ENCODE results near the gene PATL2.

The PATL2 gene

GRCh38 chr15:44662478-44663409, 48.4 kb downstream of the PATL2 start:
- Histone ChIP-seq H4K20me1 (ENCODE audit: insufficient read depth) (no peaks in the 10 kb centered on the region), H3K36me3 (ENCODE audit: insufficient read depth) (0 out of 2 replicates have a peak, but pooled peaks cover 4% of the 10 kb centered on the region), H3K4me3 (IDR thresholded peaks at IDR 0.05; ENCODE audit: insufficient read depth, low read depth, low read length) (peak overlapping the region; percentile 56), H2AFZ (ENCODE audit: low read depth) (peak overlapping the region; percentile 90), H3K9ac (peak overlapping the region; percentile 82), H3K27ac (peak overlapping the region; percentile 84), H3K79me2 (ENCODE audit: insufficient read depth, low read depth) (peaks cover 9% of the 10 kb centered on the region), H3K4me1 (ENCODE audit: low read depth, poor library complexity, severe bottlenecking) (peaks cover 32% of the 10 kb centered on the region), H3K27me3 (ENCODE audit: insufficient read depth, low read depth) (no peaks in the 10 kb centered on the region), H3K4me2 (peak overlapping the region; percentile 72)
- TF ChIP-seq CTCF (conservative IDR thresholded peaks at IDR 0.05; ENCODE audit: low read depth, low read length): no peak

GRCh38 chr15:44661576-44661975, 49.5 kb downstream of the PATL2 start:
- peaks cover 9% of the 10 kb centered on the region for H3K79me2 ChIP-seq (ENCODE audit: insufficient read depth, low read depth)
- H2AFZ ChIP-seq (ENCODE audit: low read depth): no peak overlapping the region
- H4K20me1 ChIP-seq (ENCODE audit: insufficient read depth): no peaks in the 10 kb centered on the region
- peaks cover 24% of the 10 kb centered on the region for H3K4me1 ChIP-seq (ENCODE audit: low read depth, poor library complexity, severe bottlenecking)
- no peaks in the 10 kb centered on the region for H3K27me3 ChIP-seq (ENCODE audit: insufficient read depth, low read depth)
- peak overlapping the region; percentile 72 for H3K4me2 ChIP-seq
- TF ChIP-seq CTCF (conservative IDR thresholded peaks at IDR 0.05; ENCODE audit: low read depth, low read length): no peak
- no peak overlapping the region for H3K27ac ChIP-seq
- no peak overlapping the region for H3K4me3 ChIP-seq (IDR thresholded peaks at IDR 0.05; ENCODE audit: insufficient read depth, low read depth, low read length)
- 0 out of 2 replicates have a peak, but pooled peaks cover 4% of the 10 kb centered on the region for H3K36me3 ChIP-seq (ENCODE audit: insufficient read depth)
- H3K9ac ChIP-seq: peak overlapping the region; percentile 82; the same call in 1 of the 2 replicates

GRCh38 chr15:44659056-44659455, 52.1 kb downstream of the PATL2 start:
- H3K79me2 ChIP-seq (ENCODE audit: insufficient read depth, low read depth): peaks cover 9% of the 10 kb centered on the region
- no peak overlapping the region for H3K27ac ChIP-seq
- H3K4me1 ChIP-seq (ENCODE audit: low read depth, poor library complexity, severe bottlenecking): peaks cover 18% of the 10 kb centered on the region
- no peak overlapping the region for H3K9ac ChIP-seq
- H3K27me3 ChIP-seq (ENCODE audit: insufficient read depth, low read depth): no peaks in the 10 kb centered on the region
- no peaks in the 10 kb centered on the region for H4K20me1 ChIP-seq (ENCODE audit: insufficient read depth)
- TF ChIP-seq CTCF (conservative IDR thresholded peaks at IDR 0.05; ENCODE audit: low read depth, low read length): no peak
- H3K4me2 ChIP-seq: no peak overlapping the region
- no peak overlapping the region for H2AFZ ChIP-seq (ENCODE audit: low read depth)
- H3K4me3 ChIP-seq (IDR thresholded peaks at IDR 0.05; ENCODE audit: insufficient read depth, low read depth, low read length): no peak overlapping the region
- H3K36me3 ChIP-seq (ENCODE audit: insufficient read depth): 0 out of 2 replicates have a peak, but pooled peaks cover 4% of the 10 kb centered on the region

- H3K27me3 ChIP-seq (ENCODE audit: insufficient read depth, low read depth): no peaks in the 10 kb centered on the region
- peaks cover 14% of the 10 kb centered on the region for H3K4me1 ChIP-seq (ENCODE audit: low read depth, poor library complexity, severe bottlenecking)
- H2AFZ ChIP-seq (ENCODE audit: low read depth): no peak overlapping the region
- H3K79me2 ChIP-seq (ENCODE audit: insufficient read depth, low read depth): peaks cover 9% of the 10 kb centered on the region
- H4K20me1 ChIP-seq (ENCODE audit: insufficient read depth): no peaks in the 10 kb centered on the region
- no peak for TF ChIP-seq CTCF (conservative IDR thresholded peaks at IDR 0.05; ENCODE audit: low read depth, low read length)
- H3K36me3 ChIP-seq (ENCODE audit: insufficient read depth): 0 out of 2 replicates have a peak, but pooled peaks cover 4% of the 10 kb centered on the region
- no peak overlapping the region for H3K9ac ChIP-seq
- H3K4me3 ChIP-seq (IDR thresholded peaks at IDR 0.05; ENCODE audit: insufficient read depth, low read depth, low read length): no peak overlapping the region
- no peak overlapping the region for H3K27ac ChIP-seq
- H3K4me2 ChIP-seq: no peak overlapping the region
These were observed 53.7 kb downstream of the PATL2 start for GRCh38 chr15:44657378-44657777.
